ENCODE results near the gene SLCO2A1.
A peak's percentile ranks its signal among the peaks of the same experiment; 100 is the strongest.

The SLCO2A1 gene

DNA sequence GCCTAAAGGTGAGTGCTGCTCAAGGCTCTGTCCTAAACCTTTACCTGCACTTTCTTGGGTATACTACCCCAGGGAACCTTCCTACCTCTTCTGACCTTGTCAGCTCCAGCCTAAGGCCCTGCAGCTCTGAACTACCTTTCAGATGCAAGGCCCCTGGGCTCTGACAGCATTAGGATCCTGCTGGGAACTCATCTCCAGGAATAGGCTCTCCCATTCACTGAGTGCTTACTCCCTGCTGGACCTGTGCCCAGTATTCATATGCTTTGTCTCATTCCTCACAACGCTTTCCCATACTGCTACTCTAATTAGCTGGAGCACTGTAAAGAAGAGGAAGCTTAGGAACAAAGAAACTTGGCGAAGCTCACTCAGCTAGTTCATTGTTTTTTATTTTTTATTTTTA is 80.3 kb downstream of the SLCO2A1 start:
- DNase-seq (ENCODE audit: low spot score), result no peak

DNA sequence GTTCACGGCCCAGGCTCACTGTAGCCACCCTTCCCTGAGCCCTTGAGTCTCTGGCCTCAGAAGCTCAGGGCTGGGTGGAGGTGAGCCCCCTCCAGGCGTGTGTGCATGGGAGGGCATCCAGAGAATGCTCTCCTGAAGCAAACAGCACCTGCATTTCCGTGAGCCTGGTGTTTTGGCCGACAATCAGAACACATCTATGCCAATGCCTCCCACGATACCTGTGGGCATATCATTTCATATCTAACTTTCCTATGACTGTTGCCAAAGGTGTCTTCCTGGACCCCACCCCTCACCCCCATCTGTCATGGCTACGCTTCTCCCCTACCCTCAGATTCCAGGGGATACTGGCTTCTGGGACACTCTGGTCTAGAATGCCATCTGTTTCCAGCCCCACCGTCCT is 80.7 kb downstream of the SLCO2A1 start:
- no peak for DNase-seq (ENCODE audit: low spot score)

DNA sequence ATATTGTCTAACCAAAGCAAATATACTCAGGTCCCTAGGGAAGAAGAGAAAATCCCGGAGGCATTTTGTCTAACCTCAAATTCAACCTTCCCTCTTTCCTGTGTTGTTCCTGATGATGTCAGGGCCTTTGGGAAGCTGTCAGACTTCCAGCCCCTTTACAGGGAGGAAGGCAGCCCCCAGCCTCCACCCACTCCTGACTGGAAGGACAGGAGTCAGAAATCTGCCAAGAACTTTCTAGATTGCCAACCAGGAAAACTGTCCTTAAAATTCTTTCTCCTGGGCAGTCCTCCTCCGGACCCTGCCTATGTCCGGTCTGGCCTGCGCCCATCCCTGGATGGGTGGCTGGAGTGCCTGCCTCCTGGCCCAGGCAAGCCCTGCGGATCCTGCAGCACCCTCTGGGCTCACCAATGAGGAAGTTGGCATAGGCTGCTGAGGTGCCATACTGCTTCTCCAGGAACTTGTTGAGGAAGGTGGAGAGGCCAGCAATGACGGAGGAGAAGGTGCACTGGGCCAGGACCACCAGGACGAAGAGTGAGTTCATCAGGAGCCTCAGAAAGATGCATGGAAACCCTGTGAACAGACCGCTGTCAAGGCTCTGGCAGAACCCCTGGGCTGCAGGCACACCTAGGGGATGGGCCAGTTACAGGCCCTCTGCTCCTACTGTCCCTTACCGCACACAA is 81.5 kb downstream of the SLCO2A1 start:
- no peak for DNase-seq (ENCODE audit: low spot score)

DNA sequence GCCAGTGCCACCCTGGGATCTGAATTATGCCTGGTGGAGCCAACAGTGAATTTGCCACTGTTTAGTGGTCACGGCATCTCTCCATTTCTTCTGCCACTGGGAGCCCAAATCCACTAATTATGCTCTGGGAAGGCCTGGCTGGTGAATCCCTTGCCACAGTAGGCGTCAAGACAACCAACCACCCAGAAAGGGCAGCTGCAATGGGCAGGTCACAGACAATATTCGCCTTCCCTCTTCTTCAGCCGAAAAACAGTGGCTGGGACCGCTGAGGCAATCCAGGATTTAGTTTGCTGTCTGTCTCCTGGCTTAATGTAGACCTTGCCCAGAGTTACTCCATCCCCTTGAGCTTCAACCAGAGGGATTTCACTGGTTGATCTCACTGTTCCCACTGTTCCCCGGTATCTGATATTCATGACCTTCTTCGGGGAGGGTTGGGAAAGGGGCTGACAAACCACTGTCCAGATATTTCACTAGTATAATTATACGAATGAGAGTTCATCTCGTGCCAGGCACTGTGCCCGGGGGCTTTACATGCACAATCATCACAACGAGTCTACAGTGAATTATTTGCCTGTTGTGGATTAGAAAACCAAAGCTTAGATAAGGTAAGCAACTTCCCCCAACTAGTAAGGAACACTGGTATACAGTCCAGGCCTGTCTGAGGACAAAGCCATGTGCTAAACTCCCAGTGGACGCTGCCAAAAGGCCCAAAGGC is 84.2 kb downstream of the SLCO2A1 start:
- no peak for DNase-seq (ENCODE audit: low spot score)

DNA sequence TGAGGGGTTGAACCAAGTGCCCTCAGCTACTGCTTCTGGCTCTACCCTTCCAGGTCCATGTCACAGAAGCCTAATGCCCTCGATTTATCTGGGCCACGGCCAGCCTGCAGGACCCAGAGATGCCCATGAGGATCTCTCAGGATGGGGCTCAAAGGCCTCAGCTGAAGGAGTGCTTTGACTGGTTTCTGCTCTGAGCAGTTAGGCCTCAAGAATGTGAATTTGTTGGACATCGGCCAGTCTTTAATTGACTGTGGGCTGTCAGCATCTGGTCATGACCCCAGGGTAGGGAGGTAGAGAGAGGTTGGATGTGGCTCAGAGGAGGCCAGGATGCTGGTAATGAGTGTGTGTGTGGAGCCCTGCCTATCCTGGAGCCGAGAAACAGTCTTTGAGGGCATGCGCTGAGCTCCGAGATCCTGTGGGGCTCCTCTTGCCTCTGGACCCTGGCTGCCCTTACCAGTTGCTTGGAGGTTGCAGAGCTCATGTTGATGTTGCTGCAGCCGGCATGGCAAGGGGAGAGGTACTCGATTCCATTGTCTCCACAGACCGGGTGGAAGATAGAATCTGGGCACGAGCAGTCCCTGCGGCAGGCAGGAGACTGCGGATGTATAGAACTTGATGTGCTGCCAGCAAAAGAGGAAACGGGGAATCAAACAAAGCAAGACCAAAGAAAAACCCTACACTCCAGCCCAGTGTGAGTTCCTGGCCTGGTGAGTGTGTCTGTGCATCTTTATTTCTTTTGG is 84.9 kb downstream of the SLCO2A1 start:
- DNase-seq (ENCODE audit: low spot score), result peak; percentile 21

DNA sequence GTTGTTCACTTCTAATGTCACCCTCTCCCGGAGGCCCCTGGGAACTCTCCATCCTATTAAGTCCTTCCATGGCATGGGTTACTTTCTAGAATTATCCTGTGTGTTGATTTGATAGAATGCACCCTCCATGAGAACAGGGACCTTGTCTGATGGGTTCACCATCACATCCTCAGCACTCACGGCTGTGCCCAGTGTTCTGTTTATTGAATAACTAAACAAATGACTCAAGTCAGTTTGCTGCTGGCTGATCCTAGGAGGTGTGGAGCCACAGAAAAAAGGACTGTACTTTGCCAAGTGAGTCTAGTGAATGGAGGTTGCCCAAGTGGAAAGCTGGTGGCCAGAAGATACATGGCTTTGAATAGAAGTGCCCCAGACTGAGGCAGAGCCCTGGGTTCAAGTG is 85.5 kb downstream of the SLCO2A1 start:
- DNase-seq (ENCODE audit: low spot score), result peak; percentile 22

DNA sequence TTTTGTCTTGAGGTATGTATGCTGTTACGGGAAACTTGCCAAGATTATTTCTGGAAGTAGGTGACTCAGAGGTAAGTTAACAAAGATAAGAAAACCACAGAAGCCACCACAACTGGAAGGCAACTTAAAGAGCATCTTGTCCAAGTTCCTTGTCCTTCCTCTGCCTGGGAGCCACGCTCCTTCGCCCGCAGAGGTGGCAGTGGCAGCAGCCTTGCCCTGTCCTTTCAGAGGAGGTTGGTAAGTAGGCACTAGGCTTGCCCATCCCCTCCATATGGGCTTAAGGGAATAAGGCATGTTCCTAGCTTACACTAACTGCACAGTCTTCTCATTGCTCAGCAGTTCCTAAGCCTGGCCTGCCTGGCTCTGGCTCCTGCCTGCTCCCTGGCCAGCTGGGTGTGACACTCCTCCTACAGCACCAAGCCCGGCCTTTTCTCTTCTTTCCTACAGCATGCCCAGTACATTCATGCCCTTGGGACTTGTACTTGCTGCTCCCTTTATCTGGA is 86.0 kb downstream of the SLCO2A1 start:
- peak; percentile 93 for DNase-seq (ENCODE audit: low spot score)

DNA sequence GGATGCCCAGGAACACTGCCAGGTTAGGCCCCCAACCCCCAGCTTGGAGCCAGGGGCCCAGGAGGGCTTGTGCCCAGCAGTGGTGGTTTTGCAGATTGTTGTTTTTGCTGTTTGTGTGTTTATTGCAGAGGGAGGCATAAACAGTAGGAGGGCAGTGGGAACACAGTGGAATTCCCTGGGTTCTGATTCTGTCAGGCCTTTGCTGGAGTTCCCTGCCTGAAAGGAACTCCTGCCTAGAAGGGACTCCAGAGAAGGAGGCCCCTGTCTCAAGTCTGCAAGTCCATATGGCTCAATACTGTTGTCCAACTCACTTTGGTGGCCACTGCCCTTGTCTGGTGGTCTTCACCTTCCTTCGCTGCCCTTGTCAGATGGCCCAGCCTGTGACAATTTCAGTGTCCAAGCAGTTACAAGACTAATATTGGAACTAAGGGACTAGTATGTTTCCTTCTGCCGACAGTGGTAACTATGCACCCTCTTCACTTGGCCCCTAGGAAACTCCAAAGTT is 86.6 kb downstream of the SLCO2A1 start:
- no peak for DNase-seq (ENCODE audit: low spot score)

DNA sequence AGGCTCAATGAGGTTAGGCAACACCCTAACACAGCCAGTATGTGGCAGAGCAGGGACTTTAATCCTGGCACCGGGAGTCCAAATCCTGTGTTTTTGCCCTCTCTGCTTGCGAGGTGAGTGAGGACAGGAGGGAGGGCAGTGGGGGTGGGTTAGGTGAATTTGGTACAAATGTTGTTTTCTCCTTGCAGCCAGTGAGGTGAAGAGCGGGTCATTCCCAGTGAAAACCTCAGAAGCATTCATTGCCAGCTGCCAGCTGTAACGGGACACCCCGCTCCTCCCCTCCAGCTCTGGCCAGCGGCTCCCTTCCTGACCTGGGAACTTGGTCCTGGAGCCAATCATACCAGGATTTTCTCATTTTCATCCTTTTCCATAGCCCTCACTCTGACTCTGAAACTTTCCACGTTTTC is 88.3 kb downstream of the SLCO2A1 start:
- no peak for DNase-seq (ENCODE audit: low spot score)

DNA sequence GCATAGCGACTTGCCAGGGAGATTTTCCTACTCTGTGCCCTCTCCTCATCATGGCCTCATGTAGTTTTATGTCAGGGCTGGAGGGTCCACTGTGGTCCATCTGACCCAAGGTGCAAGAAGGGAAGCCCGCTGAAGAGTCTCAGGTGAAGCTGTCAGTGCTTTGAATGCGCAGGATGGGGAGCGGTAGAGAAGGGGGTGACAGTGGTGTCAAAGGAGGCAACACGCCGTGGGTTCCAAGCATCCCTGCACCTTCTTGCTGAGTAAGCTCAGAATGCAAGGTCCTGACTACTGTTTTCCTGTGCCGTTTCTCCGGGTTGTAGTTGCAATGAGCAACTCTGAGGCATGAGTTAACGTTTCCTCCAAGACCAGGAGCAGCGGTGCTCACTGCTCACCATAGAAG is 89.2 kb downstream of the SLCO2A1 start:
- DNase-seq (ENCODE audit: low spot score), result no peak

DNA sequence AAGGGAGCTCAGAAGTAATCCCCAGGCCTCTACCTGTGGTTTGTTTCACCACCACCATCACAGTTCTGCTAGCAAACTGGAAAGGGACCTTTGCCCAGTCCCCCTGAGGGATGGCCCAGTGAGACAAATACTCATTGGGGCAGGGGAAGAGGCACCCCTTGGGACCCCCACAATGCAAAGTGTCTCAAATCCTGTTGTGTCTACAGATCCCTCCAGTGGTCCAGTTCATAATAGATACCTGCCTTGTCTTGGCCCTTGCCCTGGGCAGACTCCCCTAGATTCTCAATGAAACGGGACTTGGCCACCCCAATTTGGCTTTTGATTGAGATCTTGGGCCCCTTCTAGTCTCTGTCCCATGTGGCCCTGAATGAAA is 90.3 kb downstream of the SLCO2A1 start:
- no peak for DNase-seq (ENCODE audit: low spot score)

DNA sequence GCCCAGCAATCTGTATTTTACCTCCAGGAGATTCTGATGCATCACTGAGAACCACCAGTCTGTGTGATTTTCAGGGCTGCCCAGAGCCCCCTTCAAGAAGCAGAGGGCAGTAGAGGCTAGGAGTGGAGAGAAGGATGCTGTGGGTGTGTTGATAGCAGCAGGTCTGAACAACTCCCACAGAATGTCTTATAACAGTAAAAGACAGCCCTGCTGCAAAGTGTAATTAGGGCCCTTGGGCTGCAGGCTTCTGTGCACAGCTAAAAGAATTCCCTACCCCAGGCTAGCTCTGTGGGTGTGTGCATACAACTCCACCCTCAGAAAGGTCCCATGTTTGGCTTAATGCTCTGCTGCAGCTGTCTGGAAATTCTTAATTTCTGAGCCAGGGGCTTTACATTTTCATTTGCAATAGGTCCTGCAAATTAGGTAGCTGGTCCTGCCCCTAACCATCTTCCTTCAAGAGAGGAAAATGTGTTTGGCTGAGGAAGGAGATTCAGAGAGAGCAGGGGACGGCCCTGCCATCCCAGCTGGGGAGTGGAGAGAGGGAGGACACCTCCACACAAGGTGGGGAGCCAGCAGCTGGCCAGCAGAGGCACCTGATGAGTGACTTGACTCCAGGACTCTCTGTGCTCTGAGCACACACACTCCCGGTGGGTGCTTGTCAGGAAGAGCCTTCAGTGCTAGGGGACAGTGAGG is 90.8 kb downstream of the SLCO2A1 start:
- no peak for DNase-seq (ENCODE audit: low spot score)

DNA sequence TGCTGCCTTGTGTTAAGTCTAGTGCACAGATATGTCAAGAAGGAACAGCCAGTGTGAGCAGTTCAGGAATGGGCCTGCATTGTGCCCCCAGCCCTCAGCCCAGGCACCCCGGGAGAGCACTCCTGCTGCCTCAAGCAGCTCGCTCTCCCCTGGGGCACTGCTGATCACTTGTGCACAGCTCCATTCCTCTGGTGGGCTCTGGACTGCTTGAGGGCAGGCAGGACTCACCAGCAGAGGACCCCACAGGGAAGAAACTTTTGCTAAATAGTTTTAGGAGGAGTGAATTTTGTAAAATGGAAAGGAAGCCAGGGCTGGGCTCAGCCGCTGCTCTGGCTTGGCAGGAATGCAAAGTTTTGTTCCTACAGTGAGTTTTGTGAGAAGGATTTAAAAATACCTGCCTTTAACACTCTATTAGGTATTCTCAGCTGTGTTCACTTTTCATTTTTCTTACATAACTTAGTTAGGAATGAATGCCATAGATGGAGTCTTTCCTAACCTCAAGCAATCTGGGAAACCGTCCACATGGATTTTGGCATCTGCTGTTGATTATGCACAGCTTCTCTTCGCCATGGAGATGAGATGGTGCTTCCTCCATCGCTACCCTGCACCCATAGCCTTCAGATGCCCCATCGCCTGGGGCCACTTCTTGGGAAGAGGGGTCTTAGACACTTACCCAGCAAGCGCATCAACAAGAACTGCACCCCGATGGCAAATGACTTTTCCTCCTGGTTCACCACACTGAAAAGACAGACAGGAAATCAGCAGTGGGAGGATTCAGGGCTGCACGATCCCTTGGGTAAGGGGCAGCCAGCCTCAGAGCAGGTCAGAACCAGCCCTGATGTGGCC is 91.7 kb downstream of the SLCO2A1 start:
- no peak for DNase-seq (ENCODE audit: low spot score)

DNA sequence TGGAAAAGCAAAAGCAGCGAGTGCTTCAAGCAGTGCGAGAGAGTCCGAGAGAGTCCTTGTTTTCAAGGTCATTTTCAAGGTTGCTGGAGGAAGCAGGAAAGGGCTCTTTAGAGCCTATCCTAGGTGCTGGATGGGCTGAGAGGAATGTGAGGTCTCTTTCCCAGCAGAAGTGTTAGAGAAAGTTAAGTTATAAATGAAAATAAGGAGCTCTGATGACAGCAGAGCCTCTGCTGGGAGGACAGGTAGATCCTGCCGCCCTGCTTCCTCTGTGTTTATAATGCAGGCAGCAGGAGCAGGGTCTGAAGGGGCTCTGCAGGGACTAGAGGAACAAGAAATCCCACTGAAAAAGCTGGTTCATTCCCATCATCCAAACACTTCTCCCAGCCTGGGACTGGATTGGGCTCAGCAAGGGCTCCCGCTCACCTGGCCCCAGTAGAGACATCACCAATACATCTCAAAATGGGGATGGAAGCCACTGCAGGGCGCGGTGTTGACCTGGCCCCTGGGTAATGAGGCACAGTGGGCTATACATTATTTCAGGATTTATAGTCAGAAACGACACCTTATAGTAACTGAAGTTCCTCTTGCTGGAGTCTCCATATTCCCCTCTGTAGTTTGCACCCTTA is 92.6 kb downstream of the SLCO2A1 start:
- DNase-seq (ENCODE audit: low spot score), result no peak

DNA sequence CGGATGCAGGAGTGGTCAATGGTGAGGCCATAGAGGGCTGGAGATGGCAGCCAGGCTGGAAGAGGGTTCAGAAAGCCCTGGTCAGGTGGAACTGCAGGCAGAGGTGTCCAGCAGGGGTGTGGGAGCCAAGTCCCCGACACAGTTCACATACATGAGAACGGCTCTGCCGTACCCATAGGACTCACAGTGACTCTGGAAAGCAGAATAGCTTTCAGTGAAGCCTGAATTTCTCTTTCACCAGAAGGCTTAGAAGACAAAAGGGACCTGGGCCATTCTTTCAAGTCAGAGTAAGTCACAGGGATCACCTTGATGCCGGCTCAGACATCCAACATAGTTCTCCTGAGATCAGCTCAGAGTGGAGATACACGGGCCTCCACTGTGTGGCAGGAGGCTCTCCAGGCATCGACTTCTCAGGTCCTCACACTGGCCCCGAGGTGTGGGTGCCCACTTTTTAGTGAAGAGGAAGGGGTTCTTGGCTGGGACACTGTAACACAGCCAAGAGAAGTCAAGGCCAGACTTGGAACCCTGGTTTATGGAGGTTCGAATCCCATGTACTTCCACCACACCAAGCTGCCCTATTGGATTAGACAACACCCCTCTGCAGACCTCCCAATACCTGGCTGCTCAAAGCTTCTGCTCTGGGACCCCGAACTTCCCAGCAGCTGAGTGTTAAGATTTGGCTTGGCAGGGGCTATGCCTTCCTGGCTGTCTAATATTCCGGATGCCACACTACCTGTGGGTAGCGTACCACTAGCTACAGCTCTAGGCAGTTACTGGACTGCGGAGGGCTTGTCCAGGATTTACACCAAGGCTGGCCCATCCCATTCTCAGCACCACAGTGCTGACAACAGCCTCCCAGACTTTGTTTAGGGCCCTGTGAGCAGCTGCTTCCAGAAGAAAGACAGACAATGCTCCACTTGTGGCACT is 93.6 kb downstream of the SLCO2A1 start:
- DNase-seq (ENCODE audit: low spot score), result no peak

DNA sequence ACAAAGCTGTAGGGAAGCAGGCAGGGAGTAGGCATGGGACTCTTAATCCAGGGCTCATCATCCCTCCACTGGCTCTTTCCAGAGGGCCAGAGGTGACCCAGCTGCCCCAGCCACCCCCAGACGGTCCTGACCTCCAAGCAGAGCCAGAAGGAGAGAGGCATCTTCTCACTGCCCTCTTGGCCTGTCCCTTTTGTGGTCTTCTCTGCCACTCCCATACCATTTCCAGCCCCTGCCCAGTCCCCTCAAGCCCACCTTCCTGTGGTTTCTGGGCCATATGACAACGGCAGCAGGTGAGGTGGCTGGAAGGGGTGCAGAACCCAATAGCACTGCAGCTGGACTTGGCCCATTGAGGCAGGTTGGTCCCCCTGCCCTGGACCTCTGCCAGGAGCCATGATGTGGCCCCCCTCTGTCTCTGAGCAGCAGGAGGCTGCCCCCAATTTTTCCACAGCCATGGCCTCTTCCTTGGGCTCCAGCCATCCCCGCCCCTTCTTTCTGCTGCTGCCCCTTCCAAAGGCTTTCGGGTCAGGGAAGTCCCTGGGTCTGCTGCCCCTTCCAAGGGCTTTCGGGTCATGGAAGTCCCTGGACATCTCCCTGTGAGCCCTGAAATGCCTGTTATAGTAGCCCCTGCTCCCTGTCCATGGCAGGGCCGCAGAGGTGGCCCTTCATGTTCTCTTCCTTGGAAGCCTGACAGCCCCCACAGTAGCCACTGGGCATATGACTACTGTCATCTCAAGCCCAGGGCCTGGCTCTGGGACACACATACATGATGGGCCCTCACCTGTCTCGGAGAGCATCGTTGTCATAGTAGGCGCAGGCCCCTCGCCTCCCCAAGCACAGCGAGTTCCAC is 94.5 kb downstream of the SLCO2A1 start:
- DNase-seq (ENCODE audit: low spot score), result no peak

DNA sequence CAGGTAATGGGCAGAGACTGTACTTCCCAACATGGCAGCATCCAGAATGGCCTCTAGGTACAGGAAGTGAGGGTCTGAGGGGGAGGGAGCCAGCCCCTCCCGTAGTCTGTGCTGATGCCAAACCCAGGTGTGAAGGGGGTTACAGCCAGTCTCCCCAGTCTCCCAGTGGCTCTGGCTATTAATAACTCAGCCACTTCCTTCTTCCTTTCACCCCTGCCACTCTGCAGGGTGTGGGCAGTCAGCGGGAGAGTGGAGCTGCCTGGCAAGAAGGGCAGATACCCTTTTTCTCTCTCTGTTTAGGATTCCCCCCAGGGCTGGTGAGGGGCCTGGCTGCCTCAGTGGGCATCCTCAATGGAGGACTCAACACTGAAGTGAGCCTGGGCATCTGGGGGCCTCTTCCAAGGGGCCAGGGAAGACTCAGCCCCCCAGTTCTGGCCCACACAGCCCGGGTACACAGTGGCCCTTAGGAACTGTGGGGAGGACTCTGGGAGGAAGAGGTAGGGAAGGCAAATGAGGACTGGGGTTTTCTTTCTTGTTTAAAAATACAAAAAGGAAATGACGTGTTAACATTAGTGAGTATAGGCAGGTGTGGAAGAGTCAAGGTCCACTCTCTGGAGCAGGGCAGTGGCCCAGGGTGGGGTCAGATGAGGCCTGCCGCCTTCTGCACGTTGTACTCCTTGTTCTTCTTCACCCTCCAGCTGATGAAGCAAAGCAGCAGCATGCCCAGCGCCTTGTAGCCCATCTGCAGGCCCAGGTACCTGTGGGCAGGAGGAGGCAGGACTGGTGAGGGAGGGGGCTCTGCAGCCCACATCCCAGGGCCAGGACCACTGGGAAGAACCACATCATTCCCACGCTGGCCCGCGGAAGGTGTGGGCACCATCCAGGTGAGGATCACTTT is 95.4 kb downstream of the SLCO2A1 start:
- peak; percentile 14 for DNase-seq (ENCODE audit: low spot score)

Measured in LoVo (cell line).